ENCODE results near the gene ZNF581.

DNA sequence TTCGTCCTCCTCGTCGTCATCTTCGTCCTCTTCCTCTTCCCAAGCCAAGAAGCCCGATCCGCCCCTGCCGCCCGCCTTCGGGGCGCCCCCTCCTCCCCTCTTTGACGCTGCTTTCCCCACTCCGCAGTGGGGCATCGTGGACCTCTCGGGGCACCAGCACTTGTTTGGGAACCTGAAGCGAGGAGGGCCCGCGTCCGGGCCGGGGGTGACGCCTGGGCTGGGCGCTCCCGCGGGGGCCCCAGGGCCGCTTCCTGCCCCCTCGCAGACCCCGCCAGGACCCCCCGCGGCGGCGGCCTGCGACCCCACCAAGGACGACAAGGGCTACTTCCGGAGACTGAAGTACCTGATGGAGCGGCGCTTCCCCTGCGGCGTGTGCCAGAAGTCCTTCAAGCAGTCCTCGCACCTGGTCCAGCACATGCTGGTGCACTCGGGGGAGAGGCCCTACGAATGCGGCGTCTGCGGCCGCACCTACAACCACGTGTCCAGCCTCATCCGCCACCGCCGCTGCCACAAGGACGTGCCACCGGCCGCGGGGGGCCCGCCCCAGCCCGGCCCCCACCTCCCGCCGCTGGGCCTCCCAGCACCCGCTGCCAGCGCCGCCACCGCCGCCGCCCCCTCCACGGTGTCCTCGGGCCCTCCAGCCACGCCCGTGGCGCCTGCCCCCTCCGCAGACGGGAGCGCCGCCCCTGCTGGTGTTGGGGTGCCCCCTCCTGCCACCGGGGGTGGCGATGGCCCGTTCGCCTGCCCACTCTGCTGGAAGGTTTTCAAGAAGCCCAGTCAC lies 29.3 kb upstream of the ZNF581 start:
- TF ChIP-seq, protein P1, sequence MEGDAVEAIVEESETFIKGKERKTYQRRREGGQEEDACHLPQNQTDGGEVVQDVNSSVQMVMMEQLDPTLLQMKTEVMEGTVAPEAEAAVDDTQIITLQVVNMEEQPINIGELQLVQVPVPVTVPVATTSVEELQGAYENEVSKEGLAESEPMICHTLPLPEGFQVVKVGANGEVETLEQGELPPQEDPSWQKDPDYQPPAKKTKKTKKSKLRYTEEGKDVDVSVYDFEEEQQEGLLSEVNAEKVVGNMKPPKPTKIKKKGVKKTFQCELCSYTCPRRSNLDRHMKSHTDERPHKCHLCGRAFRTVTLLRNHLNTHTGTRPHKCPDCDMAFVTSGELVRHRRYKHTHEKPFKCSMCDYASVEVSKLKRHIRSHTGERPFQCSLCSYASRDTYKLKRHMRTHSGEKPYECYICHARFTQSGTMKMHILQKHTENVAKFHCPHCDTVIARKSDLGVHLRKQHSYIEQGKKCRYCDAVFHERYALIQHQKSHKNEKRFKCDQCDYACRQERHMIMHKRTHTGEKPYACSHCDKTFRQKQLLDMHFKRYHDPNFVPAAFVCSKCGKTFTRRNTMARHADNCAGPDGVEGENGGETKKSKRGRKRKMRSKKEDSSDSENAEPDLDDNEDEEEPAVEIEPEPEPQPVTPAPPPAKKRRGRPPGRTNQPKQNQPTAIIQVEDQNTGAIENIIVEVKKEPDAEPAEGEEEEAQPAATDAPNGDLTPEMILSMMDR (conservative IDR thresholded peaks at IDR 0.05; ENCODE audit: low read depth, low read length): no peak
- TF ChIP-seq EZH2phosphoT487 (IDR thresholded peaks at IDR 0.05; ENCODE audit: borderline replicate concordance, low read length): no peak
